Activated CD8-positive, alpha-beta memory T cell treated with anti-CD3 and anti-CD28 coated beads for 4 hours (primary cell): ENCODE data around the gene SLC35F3.
"Not testable (repeated sequence)": the region's sequence is repeated elsewhere in the genome, so short reads cannot be mapped to it uniquely, and the experiment has no call there.

ENCODE experiments used
- DNase-seq, 2 donors: peaks; one replicate each; pipeline ENCODE4 v3.0.0-alpha.2; 2020; ENCODE audit warnings: low read depth in 2 of 2

The SLC35F3 gene

DNA sequence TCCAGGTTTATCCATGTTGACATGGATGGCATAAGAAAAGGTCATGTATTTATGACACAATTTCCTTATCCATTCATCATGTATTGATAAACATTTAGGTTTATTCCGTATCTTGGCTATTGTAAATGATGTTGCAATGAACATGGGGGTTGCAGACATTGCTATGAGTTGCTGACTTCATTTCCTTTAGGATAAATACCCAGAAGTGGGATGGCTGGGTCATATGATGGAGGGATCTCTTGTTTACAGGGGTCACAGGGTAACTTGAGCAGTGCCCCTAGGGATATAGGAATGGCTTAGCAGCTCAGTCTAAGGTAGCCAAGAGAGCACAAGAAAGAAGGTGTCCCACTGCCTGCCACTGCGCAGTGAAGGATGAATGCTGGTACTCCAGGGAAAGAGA, 239.2 kb downstream of the SLC35F3 start:
- DNase-seq: no peak

DNA sequence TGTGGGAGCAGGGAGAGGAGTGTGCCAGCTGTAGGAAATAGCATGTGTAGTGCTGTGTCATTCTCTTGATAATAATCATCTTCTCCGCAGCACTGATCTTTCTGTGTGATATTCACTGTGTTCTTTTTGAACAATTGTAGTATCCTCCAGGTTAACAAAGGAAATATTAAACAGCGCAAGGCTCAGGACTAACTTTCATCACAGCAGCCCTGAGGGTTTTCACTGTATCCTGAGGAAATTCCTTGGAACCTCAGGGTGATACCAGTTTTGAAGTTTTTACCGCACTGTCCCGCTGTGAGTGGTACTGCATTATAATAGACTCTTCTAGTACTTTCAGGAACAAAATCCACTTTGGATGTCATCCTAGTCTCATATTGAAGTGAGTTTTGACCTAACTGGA, 240.4 kb downstream of the SLC35F3 start:
- DNase-seq: no peak

DNA sequence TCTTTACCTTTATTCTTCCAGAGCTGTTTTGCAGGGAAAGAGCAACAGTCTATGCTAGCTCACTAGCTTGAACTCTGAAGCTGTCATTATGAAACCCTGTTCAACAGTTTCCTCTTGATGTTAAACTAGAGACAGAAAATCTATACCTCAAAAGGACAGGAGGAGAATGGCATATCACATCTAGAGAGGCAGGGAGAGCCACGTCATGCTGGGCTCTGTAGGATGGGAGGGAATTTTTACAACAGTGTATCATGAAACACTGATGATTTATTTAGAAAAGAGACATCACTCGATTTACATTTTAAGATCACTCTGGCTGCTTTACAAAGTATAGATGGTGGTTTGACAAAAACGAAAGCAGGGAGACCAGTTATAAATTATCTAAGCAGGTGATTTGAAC, 243.9 kb downstream of the SLC35F3 start:
- no peak for DNase-seq

DNA sequence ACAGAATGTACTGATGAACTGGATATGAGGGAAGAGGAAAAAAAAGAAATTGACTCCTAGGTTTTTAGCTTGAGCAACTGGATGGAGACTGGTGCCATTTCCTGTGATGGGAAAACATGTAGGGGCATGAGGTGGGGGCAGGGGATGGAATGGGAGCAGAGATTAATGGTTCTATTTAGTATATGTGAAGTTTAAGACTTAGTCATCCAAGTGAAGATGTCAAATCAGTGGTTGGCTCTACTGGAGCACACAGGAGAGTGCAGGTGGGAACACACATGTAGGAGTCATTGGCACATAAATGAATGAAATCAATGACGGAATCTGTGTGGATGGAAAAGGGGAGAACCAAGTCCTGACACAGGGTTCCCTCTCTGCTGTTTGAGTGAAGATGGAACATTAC, 244.3 kb downstream of the SLC35F3 start:
- DNase-seq: no peak

DNA sequence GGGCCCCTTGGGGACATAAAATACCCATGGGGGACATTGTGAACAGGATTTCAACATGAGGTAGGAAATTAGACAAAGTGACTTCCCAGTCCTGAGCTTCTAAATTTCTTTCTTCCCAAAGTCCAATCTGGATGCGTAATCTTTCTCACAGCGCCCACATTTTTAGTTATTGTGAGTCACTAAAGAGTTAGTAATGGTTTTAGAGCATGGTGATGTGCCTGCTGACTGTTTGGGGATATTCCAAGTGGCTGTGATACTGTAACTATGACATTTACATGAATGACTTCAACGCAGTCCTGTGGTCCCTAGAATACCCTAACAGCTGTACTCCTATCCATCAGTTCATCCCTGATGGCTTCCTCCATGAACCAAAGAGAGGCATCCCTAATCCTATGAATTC, 244.7 kb downstream of the SLC35F3 start:
- DNase-seq: no peak

DNA sequence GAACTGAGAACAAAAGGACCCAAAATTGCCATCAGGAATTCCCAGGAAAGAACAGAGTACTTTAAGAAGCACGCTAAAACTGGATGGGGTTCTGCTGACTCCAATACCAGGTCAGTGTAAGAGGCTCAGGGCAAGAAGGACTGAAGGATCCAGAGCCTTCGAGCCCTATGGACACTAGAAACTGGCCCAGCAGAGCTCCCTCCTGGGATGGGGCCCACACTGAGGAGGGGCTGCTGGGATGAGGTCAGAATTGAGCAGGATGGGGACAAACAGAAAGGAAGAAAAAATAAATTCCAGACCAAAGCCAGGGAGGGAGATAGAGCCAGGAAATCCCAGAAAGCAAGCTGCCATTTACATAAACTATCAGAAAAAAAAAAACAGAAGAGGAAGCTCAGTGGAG, 246.4 kb downstream of the SLC35F3 start:
- no peak for DNase-seq

DNA sequence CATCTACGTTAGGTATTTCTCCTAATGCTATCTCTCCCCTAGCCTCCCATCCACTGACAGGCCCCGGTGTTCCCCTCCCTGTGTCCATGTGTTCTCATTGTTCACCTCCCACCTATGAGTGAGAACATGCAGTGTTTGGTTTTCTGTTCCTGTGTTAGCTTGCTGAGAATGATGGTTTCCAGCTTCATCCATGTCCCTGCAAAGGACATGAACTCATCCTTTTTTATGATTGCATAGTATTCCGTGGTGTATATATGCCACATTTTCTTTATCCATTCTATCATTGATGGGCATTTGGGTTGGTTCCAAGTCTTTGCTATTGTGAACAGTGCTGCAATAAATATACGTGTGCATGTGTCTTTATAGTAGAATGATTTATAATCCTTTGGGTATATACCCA, 247.9 kb downstream of the SLC35F3 start:
- not testable (repeated sequence) for DNase-seq

DNA sequence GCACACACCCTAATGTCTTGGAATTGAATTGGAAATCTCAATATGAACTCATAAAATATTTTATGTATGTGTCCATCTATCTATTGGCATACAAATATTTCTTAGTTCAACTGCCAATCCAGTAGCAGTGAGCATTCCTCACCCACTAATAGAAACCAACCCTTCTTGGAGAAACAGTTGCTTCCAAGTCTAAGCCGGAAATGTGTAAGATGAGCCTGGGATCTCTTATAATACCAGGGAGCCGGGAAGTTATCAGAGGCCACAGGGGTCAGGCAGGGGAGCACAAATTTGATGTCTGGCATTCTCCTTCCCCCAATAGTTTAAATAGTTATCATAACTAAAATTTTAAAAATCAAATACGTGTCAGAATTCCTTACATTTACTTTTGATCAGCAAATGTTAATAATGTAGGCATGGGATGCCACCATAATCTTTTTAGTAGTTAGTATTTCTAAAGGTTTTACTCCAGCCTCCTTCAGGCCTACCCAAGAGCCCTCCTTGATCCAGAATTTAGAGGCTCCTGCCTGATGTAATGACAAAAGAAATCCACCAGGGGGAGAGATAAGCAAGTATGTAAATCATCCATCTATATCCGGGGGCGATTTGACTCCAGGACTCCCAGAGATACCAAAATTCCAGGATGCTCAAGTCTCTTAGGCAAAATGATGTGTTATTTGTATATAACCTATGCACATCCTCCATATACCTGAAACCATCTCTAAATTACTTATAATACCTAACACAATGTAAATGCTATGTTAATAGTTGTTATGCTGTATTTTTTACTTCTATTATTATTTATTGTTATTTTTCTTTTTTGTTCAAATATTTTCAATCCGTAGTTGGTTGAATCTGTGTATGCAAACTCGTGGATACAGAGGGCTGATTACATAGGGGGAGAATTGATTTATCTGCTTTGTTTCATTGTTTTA, 250.1 kb downstream of the SLC35F3 start:
- no peak for DNase-seq

DNA sequence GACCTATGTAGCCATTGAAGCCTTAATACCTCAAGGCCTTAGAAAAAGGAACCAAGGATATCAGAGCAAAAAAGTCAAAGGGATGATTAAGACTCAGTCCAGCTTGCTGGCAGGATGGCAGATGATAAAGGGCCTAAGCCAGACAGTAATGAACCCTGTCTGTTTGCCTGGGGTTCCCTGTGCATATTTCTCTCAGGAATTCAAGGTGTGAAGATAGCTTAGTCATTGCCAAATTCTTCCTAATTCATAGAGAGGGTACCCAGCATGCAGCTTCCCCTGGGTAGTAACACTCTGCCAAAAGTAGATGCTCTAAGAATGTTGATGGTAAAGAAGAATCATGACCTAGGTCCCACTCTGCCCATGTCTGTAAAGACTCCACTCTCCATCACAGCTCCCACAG, 258.2 kb downstream of the SLC35F3 start:
- DNase-seq: no peak

DNA sequence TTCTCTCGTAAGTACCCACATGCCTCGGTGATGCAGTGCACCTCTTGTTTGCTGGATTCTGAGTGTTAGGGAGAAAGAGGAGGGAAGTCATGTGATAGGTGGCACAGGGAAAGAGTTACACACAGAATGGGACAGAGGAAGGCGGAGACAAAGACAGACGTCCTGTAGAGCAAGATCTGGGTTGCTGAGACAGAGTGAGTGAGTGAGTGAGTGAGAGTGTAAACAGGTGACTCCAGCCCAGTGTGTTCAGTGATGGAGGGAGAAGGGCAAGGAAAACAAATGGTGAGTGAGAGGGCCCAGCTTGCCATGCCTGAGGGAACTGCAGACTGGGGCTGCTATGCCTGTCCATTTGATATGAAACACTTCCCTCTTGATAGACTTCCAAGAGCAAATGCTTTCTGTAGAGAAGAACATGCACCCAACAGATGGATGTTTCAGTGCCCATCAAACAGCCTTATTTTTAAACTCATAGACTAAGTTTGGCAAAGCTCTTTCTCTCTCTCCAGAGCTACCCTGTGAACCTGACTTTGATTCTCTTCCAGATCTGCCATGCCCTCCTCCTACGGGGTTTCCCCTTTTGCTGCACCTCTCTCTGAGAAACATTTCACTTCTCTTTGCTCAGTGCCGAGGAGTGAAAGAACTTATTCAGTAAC, 258.9 kb downstream of the SLC35F3 start:
- DNase-seq: no peak

DNA sequence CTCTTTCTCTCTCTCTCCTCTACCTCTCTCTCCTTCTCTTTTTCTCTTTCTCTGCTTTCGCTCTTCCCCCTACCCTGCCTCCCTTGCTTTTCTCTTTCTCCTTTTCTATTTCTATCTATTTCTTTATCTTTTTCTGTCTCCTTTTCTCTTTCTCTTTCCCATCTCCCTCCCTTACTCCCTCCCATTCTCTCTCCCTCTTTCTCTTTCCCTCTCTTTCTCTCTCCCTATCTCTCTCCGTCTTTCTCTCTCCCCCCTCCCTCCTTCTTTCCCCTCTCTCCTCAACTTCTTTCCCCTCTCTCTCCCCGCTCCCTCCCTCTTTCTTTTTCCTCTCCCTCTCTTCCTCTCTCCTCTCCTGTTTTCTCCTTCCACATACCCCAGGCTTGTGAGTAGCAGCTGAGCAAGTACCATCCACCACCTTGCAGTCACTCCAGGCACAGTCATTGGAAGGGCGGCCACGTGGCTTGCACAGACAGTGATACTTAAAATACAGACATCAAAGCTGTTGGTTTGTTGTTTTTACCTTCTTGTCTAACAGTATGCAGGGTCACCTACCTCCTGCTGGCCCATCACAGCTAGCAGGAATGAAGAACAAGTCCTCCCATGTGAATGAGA, 259.7 kb downstream of the SLC35F3 start:
- DNase-seq: no peak

DNA sequence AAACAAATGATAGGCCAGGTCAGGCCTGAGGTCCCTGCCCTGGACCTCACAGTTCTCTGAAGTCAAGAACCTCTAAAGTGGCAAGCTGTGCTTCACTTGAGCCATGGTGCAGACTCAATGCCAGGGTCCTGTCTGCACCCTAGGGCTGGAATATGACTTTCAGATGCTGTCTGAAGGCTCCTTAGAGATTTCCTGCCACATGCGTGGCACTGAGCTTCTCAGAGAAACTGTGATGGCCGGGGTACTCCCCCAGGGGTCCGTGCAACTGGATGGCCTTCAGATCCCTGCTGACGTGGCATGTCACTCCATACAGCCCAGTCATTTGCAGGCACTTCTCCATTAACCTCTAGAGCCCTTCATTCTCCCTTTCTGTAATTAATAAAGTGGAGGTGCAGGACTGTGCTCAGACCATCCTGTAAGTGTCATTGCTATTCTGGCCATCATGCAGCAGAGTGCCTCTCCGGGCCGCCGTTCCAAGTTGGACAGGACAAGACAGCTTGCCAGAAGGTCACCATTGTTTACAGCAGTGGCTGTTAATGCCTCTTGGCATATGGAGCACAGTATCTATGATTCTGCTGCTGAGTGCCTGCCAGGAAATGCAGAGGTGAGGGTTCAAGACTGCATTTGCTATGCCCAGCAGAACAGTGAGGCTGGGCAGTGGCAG, 263.7 kb downstream of the SLC35F3 start:
- DNase-seq: no peak

DNA sequence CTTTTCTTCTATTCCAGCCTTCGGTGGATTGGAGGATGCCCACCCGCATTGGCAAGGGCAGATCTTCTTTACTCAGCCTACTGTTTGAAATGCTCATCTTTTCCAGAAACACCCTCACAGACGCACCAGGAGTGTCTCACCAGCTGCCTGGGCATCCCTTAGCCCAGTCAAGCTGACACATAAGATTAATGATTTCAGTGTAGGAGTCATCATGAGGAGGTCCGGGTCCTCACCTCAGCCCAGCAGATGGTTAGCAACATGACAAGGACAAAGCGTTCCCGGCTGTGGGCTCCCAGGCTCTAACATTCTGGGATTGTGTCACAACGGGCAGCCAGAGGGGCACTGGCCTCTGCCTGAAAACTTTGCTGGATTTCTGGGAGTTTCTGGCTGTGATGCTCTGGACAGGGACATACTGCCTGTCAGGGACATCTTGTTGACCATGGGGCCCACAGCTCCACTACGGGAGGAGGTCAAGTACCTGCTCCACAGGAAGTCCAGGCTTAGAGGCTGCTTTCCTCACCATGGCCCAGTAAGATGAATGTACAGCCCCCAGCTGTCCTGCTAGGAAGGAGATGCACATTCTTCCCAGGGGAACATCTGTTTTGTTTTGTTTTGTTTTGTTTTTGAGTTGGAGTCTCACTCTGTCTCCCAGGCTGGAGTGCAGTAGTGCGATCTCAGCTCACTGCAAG, 264.8 kb downstream of the SLC35F3 start:
- DNase-seq: no peak

DNA sequence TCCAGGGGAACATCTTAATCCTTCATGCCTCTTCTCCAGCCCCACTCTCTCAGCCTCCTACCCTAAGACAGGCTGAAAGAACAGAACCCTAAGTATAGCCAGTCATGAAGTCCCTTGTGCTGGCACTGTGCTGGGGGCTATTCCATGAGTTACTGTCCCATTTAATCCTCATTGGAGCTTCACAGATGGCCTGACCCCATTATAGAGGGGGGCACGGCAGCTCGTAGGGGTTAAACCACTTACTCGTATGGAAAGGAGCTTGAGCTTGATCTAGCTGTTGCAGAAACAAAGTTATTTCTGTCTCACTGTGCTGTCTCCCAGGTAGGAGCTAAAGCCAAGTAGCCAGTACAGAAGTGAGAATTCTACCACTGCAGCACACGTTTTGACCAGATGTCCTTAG, 265.6 kb downstream of the SLC35F3 start:
- DNase-seq: no peak

DNA sequence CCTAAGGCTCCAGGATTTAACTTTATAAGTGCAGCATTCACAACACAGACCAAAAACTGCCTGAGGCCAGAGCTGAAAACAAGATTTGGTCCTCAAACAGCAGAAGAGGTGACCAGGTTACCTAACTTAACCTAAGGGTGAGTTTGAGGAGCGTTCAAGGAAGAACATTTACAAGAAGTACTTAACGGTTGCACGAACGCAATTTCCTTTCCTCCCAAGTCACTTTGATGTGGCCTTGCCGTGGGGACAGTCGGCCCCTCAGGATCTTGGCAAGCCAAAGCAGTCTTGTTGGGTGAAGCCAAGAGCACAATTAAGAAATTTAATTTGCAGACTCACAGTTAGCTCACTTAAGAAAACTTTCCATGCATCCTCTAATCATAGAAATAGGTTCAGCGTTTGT, 266.1 kb downstream of the SLC35F3 start:
- no peak for DNase-seq

DNA sequence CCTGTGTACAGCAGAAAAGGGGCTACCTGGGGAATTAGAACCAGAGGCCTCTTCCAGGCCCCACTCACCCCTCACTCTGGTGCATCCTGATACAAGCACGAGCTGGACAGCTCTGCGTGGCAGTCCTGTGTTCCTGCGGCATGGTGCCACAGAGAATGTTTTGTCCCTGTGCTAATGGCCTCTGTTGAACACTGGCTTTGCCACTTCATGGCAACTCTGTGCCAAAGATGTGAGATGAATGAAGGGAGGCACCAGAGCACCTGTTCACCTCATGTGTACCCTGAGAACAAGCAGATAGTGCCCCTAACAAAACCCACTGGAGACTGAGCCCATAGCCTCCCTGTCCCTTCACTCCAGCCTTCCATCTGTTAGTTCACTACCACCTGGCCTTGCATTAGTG, 269.5 kb downstream of the SLC35F3 start:
- no peak for DNase-seq

DNA sequence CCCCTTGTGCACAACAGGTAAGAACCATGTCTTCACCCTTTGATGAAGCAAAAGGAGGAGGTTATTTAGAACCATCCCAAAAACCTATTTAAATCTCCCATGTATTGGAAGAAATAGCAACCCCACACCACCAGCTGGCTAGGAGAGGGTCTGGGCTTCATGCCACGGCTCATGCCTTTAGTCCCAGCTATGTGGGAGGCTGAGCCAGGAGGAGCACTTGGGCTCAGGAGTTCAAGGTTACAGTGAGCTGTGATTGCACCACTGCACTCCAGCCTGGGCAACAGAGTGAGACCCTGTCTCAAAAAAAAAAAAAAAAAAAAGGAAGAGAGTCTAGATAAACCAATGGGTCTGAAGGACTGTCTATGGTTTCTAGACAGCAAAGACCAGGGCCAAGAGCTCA, 270.9 kb downstream of the SLC35F3 start:
- no peak for DNase-seq

DNA sequence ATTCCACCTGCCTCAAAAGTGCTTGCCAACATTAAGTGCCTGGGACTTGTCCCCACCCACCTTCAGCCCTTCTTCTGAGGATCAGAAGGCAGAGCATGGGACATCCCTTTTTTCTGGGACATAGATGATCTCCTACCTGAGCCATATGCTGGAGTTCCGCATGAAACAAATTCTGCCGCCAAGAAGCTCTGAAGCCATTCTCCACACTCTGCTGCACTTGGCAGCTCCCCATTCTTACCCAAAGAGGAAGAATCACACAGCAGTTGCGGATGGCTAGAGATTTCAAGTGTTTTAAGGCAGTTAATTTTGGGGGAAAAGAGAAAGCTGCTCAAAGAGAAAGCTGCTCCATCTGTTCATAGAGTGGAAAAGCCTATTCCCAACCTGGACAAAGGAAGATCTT, 271.5 kb downstream of the SLC35F3 start:
- DNase-seq: no peak

DNA sequence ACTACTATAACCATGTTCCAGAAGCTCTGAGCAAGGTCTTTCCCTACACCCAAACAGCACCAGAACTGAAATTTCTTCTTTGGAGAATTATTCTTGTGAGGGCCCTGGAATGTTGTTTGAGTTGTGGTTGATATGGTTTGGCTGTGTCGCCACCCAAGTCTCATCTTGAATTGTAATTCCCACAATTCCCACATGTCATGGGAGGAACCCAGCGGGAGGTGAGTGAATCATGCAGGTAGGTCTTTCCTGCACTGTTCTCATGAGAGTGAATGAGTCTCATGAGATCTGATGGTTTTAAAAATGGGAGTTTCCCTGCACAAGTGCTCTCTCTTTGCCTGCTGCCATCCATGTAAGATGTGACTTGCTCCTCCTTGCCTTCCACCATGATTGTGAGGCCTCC, 272.4 kb downstream of the SLC35F3 start:
- not testable (repeated sequence) for DNase-seq

DNA sequence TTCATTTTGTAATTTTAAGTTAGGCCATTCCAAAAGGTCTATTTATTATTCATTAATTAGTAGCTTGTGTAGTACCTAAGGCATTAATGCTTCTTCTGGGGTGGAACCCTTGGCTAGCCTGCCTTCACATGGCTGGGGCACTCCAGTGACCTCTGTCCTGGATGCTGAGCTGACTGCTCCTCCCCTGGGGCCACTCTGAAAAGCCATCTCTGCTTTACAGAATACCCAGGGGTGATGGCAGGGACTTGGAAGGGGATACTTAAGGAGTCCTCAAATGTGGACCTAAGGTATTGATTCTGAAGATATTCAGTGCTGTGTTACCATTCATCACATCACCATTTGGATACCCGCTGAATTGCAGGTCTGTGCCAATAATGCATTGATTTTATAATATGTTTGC, 281.0 kb downstream of the SLC35F3 start:
- DNase-seq: no peak

DNA sequence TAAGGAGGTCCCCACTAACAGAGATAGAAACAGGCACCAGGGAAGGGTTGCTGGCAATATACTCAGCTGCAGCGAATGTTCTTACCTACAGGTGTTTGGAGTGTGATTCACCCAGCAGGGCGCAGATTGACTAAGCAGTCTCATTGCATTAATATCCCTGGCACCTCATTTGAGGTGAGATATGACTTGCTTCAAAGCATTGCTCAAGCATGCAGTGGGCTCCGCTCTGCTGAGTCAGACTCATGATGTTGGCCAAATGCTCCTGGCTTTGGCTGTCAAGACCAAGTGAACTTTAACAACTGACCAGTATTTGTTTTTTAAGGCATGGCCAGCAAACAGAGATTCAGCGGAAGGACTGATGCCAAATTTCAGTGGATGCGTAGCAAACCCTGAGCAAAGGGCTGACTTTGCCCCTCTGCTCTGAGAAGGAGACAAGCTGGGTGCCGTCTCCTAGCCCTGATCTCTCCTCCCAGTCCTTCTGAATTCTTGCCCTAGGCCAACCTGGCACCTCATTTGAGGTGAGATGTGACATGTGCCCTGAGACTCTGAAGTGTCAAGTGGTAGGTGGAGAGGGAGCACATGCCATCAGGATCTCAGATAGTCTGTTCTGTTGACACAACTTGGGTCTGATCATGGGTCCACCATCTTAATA, 281.7 kb downstream of the SLC35F3 start:
- DNase-seq: no peak
